Stomach (tissue), 9 donors: ENCODE measurements around the gene WDR44. TPM values are rescaled to one million over a fixed set of nuclear protein-coding genes. Genes with fewer than 3 reads are reported as not detected.
A peak's percentile ranks its signal among the peaks of the same experiment; 100 is the strongest.

Experiments
- DNase-seq, 2 donors: peaks; one replicate each; pipeline versions ENCODE4 v3.0.0 to v3.0.0-alpha.2; 2013 to 2019
- H3K27ac ChIP-seq, 5 donors: fragments of 200-600 bp in 4 of 5; sonication (generic) in 4 of 5; one replicate each; pipeline ENCODE4 v1.5.1; 2013 to 2019; ENCODE audit warnings: mild to moderate bottlenecking in 1 of 5, moderate library complexity in 1 of 5
- H3K27me3 ChIP-seq, 3 donors: fragments of 200-600 bp; sonication (generic); one replicate each; pipeline ENCODE4 v1.5.1; 2017 to 2019; ENCODE audit warnings: mixed run types in 1 of 3
- H3K36me3 ChIP-seq, 4 donors: fragments of 200-600 bp; sonication (generic); 1 replicate in 3 of 4; 2 replicates in 1 of 4; pipeline ENCODE4 v1.5.1; 2016 to 2019
- H3K4me1 ChIP-seq, 4 donors: fragments of 200-600 bp; sonication (generic); one replicate each; pipeline ENCODE4 v1.5.1; 2016 to 2019
- H3K4me3 ChIP-seq, 4 donors: fragments of 200-600 bp; sonication (generic) in 3 of 4; one replicate each; pipeline ENCODE4 v1.5.1; 2016 to 2019; ENCODE audit warnings: mild to moderate bottlenecking in 1 of 4
- H3K9me3 ChIP-seq, 4 donors: fragments of 200-600 bp; sonication (generic); one replicate each; pipeline ENCODE4 v1.5.1; 2016 to 2019
- EP300 ChIP-seq: sonication (generic); formaldehyde crosslinking; IDR thresholded peaks from one replicate; pipeline ENCODE4 v1.6.1; 2017; ENCODE audit warnings: antibody characterized with exemption
- POLR2A ChIP-seq, 4 donors: fragments of 450-650 bp; IDR thresholded peaks; one replicate each; pipeline ENCODE4 v1.6.1; 2016; ENCODE audit warnings: antibody characterized with exemption in 4 of 4, control low read depth in 2 of 4, mild to moderate bottlenecking in 1 of 4, moderate library complexity in 1 of 4
- POLR2AphosphoS5 ChIP-seq, 3 donors: sonication (generic); formaldehyde crosslinking; IDR thresholded peaks; one replicate each; pipeline ENCODE4 v1.6.1; 2016; ENCODE audit warnings: antibody characterized with exemption in 3 of 3
- WGBS, 5 donors: extraction: QIAGEN DNeasy Blood & Tissue Kit in 3 of 5; methylation state at CpG; one replicate each; pipeline versions ENCODE4 v1.1.5 to v1.1.7; 2013 to 2018; 5-methylcytosine and 5-hydroxymethylcytosine counted together
- intact Hi-C: fragments of 100-400 bp; cut with DNase I; formaldehyde crosslinking; loops from one replicate; pipeline ENCODE4 v1.15.1; 2023; ENCODE audit warnings: low total_unique reads
- polyA plus RNA-seq, 3 donors: library from polyadenylated mRNA; stranded (reverse); fragments of 200-250 nt; gene quantifications; one replicate each; pipeline ENCODE4 v1.2.3, GENCODE V29; 2013
- total RNA-seq, 5 donors: library from RNA; depleted of rRNA; stranded (reverse); fragments of >200 nt; gene quantifications; one replicate each; pipeline versions ENCODE4 v1.1.0 to v1.2.3, GENCODE V29; 2014 to 2016
- TF ChIP-seq, protein P1 (sequence below), 7 experiments: fragments of 450-650 bp in 4 of 7; fragments of 200-600 bp in 3 of 7; sonication (generic) in 3 of 7; IDR thresholded peaks; one replicate each; pipeline ENCODE4 v1.5.1; 2016 to 2019; ENCODE audit warnings: antibody characterized with exemption in 7 of 7, control low read depth in 2 of 7, mild to moderate bottlenecking in 1 of 7
- donor health status: healthy with polysubstance abuse.
- donor health status: Bipolar disorder and iron deficiency.
- donor health status: healthy.

Gene WDR44
- total and polyA plus RNA-seq, 8 donors: 4.1 to 40.1 (median 8.7) TPM

DNA sequence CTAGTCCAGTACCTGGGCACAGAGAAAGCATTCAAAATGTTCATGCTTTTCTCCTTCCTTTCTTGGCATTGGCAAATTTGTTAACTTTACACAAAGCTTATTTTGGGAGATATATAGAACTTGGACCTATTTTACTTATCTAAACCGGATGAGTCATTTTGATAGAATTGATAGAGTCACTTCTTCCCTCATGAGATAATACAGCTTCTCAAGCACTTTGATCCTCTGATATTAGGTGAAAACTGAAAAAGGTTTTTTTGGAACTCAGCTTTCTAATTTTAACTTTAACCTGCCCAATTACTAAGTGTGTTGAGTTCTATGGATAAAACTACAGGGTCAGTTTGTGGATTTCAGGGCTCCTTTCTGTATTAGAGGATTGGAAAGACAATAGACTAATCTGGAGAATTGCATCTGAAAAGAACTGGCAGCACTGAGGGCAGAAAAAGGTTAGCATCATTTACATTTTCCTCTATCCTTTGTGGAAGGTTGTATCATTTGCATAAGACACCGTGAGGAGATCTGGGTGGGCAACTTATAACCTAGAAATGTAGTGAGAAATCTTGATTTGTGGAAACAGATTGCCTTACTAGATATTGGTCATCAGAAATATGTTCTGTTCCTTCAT, 2.4 kb downstream of the WDR44 start:
- Histone ChIP-seq H3K4me1 (peaks cover 0 to 53% (median 16%) of the 10 kb centered on the region in 4 donors), H3K27ac (no peak overlapping the region), H3K27me3 (no peaks in the 10 kb centered on the region), H3K9me3 (no peaks in the 10 kb centered on the region), H3K4me3 (peak overlapping the region; percentile 56 to 78 (median 71)), H3K36me3 (no peaks in the 10 kb centered on the region)
- TF ChIP-seq, protein P1, sequence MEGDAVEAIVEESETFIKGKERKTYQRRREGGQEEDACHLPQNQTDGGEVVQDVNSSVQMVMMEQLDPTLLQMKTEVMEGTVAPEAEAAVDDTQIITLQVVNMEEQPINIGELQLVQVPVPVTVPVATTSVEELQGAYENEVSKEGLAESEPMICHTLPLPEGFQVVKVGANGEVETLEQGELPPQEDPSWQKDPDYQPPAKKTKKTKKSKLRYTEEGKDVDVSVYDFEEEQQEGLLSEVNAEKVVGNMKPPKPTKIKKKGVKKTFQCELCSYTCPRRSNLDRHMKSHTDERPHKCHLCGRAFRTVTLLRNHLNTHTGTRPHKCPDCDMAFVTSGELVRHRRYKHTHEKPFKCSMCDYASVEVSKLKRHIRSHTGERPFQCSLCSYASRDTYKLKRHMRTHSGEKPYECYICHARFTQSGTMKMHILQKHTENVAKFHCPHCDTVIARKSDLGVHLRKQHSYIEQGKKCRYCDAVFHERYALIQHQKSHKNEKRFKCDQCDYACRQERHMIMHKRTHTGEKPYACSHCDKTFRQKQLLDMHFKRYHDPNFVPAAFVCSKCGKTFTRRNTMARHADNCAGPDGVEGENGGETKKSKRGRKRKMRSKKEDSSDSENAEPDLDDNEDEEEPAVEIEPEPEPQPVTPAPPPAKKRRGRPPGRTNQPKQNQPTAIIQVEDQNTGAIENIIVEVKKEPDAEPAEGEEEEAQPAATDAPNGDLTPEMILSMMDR (IDR thresholded peaks at IDR 0.05): no peak
- no peak for DNase-seq
- intact Hi-C loops: no loop called here
- 24 to 35% (median 33%) methylated on average over 2 of the region's 2 CpGs for WGBS, 5 donors

DNA sequence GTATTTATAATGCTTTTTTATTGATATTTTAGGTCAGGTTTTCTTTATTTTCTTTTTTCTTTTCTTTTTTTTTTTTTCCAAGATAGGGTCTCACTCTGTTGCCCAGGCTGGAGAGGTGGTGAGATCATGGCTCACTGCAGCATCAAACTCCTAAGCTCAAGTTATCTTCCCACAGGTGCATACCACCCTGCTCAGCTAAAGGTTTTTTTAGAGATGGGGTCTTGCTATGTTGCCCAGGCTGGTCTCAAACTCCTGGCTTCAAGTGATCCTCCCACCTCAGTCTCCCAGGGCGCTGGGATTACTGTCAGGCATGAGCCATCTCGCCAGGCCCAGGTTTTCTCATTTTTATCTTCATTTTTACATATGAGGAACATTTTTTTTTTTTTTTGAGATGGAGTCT, 3.3 kb downstream of the WDR44 start:
- intact Hi-C loops: no loop called here
- no peaks in the 10 kb centered on the region for H3K36me3 ChIP-seq
- H3K4me3 ChIP-seq: no peak overlapping the region
- whole genome bisulfite sequencing, 5 donors: 47 to 100% (median 93%) methylated on average over 2 of the region's 2 CpGs
- peaks cover 0 to 58% (median 16%) of the 10 kb centered on the region in 4 donors for H3K4me1 ChIP-seq
- H3K27ac ChIP-seq: no peak overlapping the region
- DNase-seq: no peak
- H3K27me3 ChIP-seq: no peaks in the 10 kb centered on the region
- no peak for TF ChIP-seq POLR2A (IDR thresholded peaks at IDR 0.05)
- TF ChIP-seq, protein P1 (IDR thresholded peaks at IDR 0.05): no peak
- no peak for TF ChIP-seq EP300
- TF ChIP-seq POLR2AphosphoS5 (IDR thresholded peaks at IDR 0.05): no peak
- no peaks in the 10 kb centered on the region for H3K9me3 ChIP-seq

DNA sequence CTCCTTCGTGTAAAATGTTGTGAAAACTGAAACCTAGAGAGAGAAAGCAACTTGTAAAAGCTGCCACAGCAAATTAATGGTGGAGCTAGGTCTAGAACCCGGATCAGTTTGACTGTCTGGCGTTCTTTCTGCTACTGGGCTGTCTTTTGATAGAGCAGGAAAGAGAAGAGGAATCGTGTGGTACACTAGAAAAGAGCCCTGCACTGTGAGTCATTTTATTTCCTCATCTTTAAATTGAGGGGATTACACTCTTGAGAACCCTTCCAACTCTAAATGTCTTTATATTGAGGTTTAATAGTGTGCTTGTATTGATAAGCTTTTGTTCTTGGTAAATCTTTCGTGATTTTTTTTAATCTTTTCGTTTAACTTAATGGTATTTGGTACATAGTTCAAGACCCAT, 4.3 kb downstream of the WDR44 start:
- WGBS, 5 donors: 40 to 46% (median 42%) methylated on average over 6 of the region's 6 CpGs
- Histone ChIP-seq H3K4me1 (peaks cover 0 to 65% (median 14%) of the 10 kb centered on the region in 4 donors), H3K27me3 (no peaks in the 10 kb centered on the region), H3K4me3 (no peak overlapping the region), H3K27ac (peak overlapping the region in 2 of 5 donors; percentile 22 to 33), H3K36me3 (no peaks in the 10 kb centered on the region), H3K9me3 (no peaks in the 10 kb centered on the region)
- TF ChIP-seq EP300 (no peak), POLR2A (IDR thresholded peaks at IDR 0.05) (no peak), POLR2AphosphoS5 (IDR thresholded peaks at IDR 0.05) (no peak)
- TF ChIP-seq, protein P1 (IDR thresholded peaks at IDR 0.05): no peak
- intact Hi-C loops: no loop called here
- no peak for DNase-seq

DNA sequence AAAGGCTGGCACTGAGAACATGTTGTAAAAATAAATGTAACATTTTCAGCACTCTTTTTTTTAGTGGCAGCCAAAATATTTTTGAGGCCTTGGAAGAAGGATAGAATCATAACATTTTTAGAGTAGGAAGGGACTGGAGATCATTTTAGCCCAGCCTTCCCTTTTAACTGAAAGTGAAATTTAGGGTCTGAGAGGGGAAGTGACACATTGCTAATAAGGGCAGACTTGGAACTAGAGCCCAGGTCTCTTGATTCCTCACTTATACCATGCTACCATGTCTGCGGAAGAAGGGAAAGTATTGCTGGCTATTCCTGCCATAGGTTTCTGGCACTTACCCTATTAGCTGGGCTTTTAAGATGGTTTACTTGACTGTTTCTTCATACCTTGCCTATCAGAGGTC, 4.8 kb downstream of the WDR44 start:
- Histone ChIP-seq H3K9me3 (no peaks in the 10 kb centered on the region), H3K4me1 (peaks cover 3 to 69% (median 14%) of the 10 kb centered on the region in 4 donors), H3K4me3 (no peak overlapping the region), H3K36me3 (no peaks in the 10 kb centered on the region), H3K27me3 (no peaks in the 10 kb centered on the region), H3K27ac (peak overlapping the region in 2 of 5 donors; percentile 22 to 33)
- no peak for DNase-seq
- intact Hi-C loops: no loop called here
- WGBS, 5 donors: 45 to 94% (median 81%) methylated on average over 1 of the region's 1 CpG
- TF ChIP-seq POLR2AphosphoS5 (IDR thresholded peaks at IDR 0.05): no peak
- no peak for TF ChIP-seq POLR2A (IDR thresholded peaks at IDR 0.05)
- TF ChIP-seq, protein P1 (IDR thresholded peaks at IDR 0.05): no peak
- no peak for TF ChIP-seq EP300
